ENCODE measurements around the gene RNF2.
"Not testable (repeated sequence)": the region's sequence is repeated elsewhere in the genome, so short reads cannot be mapped to it uniquely, and the experiment has no call there.

Gene RNF2

GRCh38 chr1:185044981-185045813 is at the start of gene RNF2:
Gene RNF2 (plus strand): TSS chr1:185045558. CDS start chr1:185087554, 41,996 bp downstream.
- DNase-seq (ENCODE audit: low read depth in 2 of 2) = peak; percentile 64 to 74

GRCh38 chr1:184999974-185000373 is 45.4 kb upstream of the RNF2 start:
- not testable (repeated sequence) for DNase-seq (ENCODE audit: low read depth in 2 of 2)

- DNase-seq (ENCODE audit: low read depth in 2 of 2) = not testable (repeated sequence)
Observed at GRCh38 chr1:185001312-185001880, 44.0 kb upstream of the RNF2 start.

- no peak for DNase-seq (ENCODE audit: low read depth in 2 of 2)
Observed at GRCh38 chr1:185008838-185009237, 36.5 kb upstream of the RNF2 start.

- DNase-seq (ENCODE audit: low read depth in 2 of 2) = no peak
Observed at GRCh38 chr1:185010361-185010760, 35.0 kb upstream of the RNF2 start.

- no peak for DNase-seq (ENCODE audit: low read depth in 2 of 2)
Observed at GRCh38 chr1:185014941-185015340, 30.4 kb upstream of the RNF2 start.

GRCh38 chr1:185015631-185016030 is 29.7 kb upstream of the RNF2 start:
- no peak for DNase-seq (ENCODE audit: low read depth in 2 of 2)

- DNase-seq (ENCODE audit: low read depth in 2 of 2) = no peak
Observed at GRCh38 chr1:185016880-185017279, 28.5 kb upstream of the RNF2 start.

GRCh38 chr1:185017338-185017737 is 28.0 kb upstream of the RNF2 start:
- DNase-seq (ENCODE audit: low read depth in 2 of 2) = no peak

GRCh38 chr1:185017966-185018365 is 27.4 kb upstream of the RNF2 start:
- no peak for DNase-seq (ENCODE audit: low read depth in 2 of 2)

- DNase-seq (ENCODE audit: low read depth in 2 of 2) = no peak
Observed at GRCh38 chr1:185027252-185027882, 18.0 kb upstream of the RNF2 start.

- DNase-seq (ENCODE audit: low read depth in 2 of 2) = no peak
Observed at GRCh38 chr1:185033686-185034085, 11.7 kb upstream of the RNF2 start.

- no peak for DNase-seq (ENCODE audit: low read depth in 2 of 2)
Observed at GRCh38 chr1:185035258-185035657, 10.1 kb upstream of the RNF2 start.

GRCh38 chr1:185038813-185039376 is 6.5 kb upstream of the RNF2 start:
- DNase-seq (ENCODE audit: low read depth in 2 of 2) = no peak

GRCh38 chr1:185039726-185040407 is 5.5 kb upstream of the RNF2 start:
- DNase-seq (ENCODE audit: low read depth in 2 of 2) = no peak

- DNase-seq (ENCODE audit: low read depth in 2 of 2) = no peak
Observed at GRCh38 chr1:185040408-185040735, 5.0 kb upstream of the RNF2 start.

- DNase-seq (ENCODE audit: low read depth in 2 of 2) = no peak
Observed at GRCh38 chr1:185041742-185042141, 3.6 kb upstream of the RNF2 start.

- no peak for DNase-seq (ENCODE audit: low read depth in 2 of 2)
Observed at GRCh38 chr1:185042737-185043136, 2.6 kb upstream of the RNF2 start.

GRCh38 chr1:185044387-185044786 is 971 bp upstream of the RNF2 start:
- no peak for DNase-seq (ENCODE audit: low read depth in 2 of 2)

GRCh38 chr1:185045814-185046492 is 595 bp downstream of the RNF2 start:
- DNase-seq (ENCODE audit: low read depth in 2 of 2) = peak; percentile 14 to 15

GRCh38 chr1:185046668-185047067 is 1.3 kb downstream of the RNF2 start:
- no peak for DNase-seq (ENCODE audit: low read depth in 2 of 2)

GRCh38 chr1:185049670-185050069 is 4.3 kb downstream of the RNF2 start:
- no peak for DNase-seq (ENCODE audit: low read depth in 2 of 2)

All from stimulated activated CD4-positive, alpha-beta T cell treated with anti-CD3 and anti-CD28 coated beads, Interleukin-4, amount 100 ng/mL, for 48 hours (primary cell).